ENCODE data around the gene SIT1. TPM values are rescaled to one million over a fixed set of nuclear protein-coding genes. Genes with fewer than 3 reads are reported as not detected.
"Not testable (repeated sequence)": the region's sequence is repeated elsewhere in the genome, so short reads cannot be mapped to it uniquely, and the experiment has no call there.

The SIT1 gene
- total RNA-seq, 1 experiment from 2014 or later: not detected

GRCh38 chr9:35612843-35613242, 37.9 kb downstream of the SIT1 start:
- DNase-seq (ENCODE audit: low read depth, low spot score) (no peak), ATAC-seq (no peak)
- ChIA-PET CTCF (interaction anchor here (1.4 kb wide), 1 partner anchor 9 kb away, joined by 3 read pairs; no protein-coding TSS in a partner anchor), POLR2A (no interaction called here)
- no peak overlapping the region for H3K27ac ChIP-seq (ENCODE audit: low read length)
- no peaks in the 10 kb centered on the region for H3K4me1 ChIP-seq (ENCODE audit: control insufficient read depth, insufficient read depth, low read length)
- H3K9me3 ChIP-seq (ENCODE audit: control insufficient read depth, insufficient read depth, low read depth, low read length): no peaks in the 10 kb centered on the region
- H3K27me3 ChIP-seq (ENCODE audit: control insufficient read depth, insufficient read depth, low read length): peaks cover 5% of the 10 kb centered on the region; the same call in 1 of the 2 replicates
- H3K36me3 ChIP-seq (ENCODE audit: control insufficient read depth, insufficient read depth, low read length): no peaks in the 10 kb centered on the region; the same call in 1 of the 2 replicates
- H3K4me3 ChIP-seq (ENCODE audit: low read depth in 2 of 2, low read length in 2 of 2): no peak overlapping the region
- BruUV-seq (replicated peaks): no TSS peak
- intact Hi-C loops (cut with micrococcal nuclease; ENCODE audit: unreplicated experiment) (no loop called here), in situ Hi-C loops (cut with HindIII; ENCODE audit: low pct_unique_long_range_greater_than_20kb, low sequenced_read_pairs) (no loop called here)
- TF ChIP-seq TCF7L2 (IDR thresholded peaks at IDR 0.05; ENCODE audit: low read depth, low read length) (no peak), SIN3A (IDR thresholded peaks at IDR 0.05; ENCODE audit: borderline replicate concordance, insufficient read depth, low read depth, low read length) (no peak), REST (IDR thresholded peaks at IDR 0.05; ENCODE audit: insufficient read depth in 1 of 2, low read depth in 2 of 2, low read length in 1 of 2) (no peak), POLR2AphosphoS5 (IDR thresholded peaks at IDR 0.05; ENCODE audit: low read depth, low read length) (no peak)
- TF ChIP-seq, protein P1, sequence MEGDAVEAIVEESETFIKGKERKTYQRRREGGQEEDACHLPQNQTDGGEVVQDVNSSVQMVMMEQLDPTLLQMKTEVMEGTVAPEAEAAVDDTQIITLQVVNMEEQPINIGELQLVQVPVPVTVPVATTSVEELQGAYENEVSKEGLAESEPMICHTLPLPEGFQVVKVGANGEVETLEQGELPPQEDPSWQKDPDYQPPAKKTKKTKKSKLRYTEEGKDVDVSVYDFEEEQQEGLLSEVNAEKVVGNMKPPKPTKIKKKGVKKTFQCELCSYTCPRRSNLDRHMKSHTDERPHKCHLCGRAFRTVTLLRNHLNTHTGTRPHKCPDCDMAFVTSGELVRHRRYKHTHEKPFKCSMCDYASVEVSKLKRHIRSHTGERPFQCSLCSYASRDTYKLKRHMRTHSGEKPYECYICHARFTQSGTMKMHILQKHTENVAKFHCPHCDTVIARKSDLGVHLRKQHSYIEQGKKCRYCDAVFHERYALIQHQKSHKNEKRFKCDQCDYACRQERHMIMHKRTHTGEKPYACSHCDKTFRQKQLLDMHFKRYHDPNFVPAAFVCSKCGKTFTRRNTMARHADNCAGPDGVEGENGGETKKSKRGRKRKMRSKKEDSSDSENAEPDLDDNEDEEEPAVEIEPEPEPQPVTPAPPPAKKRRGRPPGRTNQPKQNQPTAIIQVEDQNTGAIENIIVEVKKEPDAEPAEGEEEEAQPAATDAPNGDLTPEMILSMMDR (IDR thresholded peaks at IDR 0.05): no peak

GRCh38 chr9:35612066-35612465, 38.7 kb downstream of the SIT1 start:
- H3K27me3 ChIP-seq (ENCODE audit: control insufficient read depth, insufficient read depth, low read length); H3K4me1 ChIP-seq (ENCODE audit: control insufficient read depth, insufficient read depth, low read length); in situ Hi-C loops (cut with HindIII; ENCODE audit: low pct_unique_long_range_greater_than_20kb, low sequenced_read_pairs); DNase-seq (ENCODE audit: low read depth, low spot score); POLR2A ChIA-PET; H3K9me3 ChIP-seq (ENCODE audit: control insufficient read depth, insufficient read depth, low read depth, low read length); H3K36me3 ChIP-seq (ENCODE audit: control insufficient read depth, insufficient read depth, low read length); H3K4me3 ChIP-seq (ENCODE audit: low read depth in 2 of 2, low read length in 2 of 2); ATAC-seq; BruUV-seq (replicated peaks); H3K27ac ChIP-seq (ENCODE audit: low read length); intact Hi-C loops (cut with micrococcal nuclease; ENCODE audit: unreplicated experiment): not testable (repeated sequence)
- CTCF ChIA-PET: interaction anchor here (0.9 to 1.4 kb wide), 3 partner anchors 8 to 43 kb away, joined by 3 read pairs; no protein-coding TSS in a partner anchor

- TF ChIP-seq, protein P1 (IDR thresholded peaks at IDR 0.05): no peak
- TF ChIP-seq TCF7L2 (IDR thresholded peaks at IDR 0.05; ENCODE audit: low read depth, low read length) (no peak), SIN3A (IDR thresholded peaks at IDR 0.05; ENCODE audit: borderline replicate concordance, insufficient read depth, low read depth, low read length) (no peak), POLR2AphosphoS5 (IDR thresholded peaks at IDR 0.05; ENCODE audit: low read depth, low read length) (no peak), REST (IDR thresholded peaks at IDR 0.05; ENCODE audit: insufficient read depth in 1 of 2, low read depth in 2 of 2, low read length in 1 of 2) (no peak)
- H3K27ac ChIP-seq (ENCODE audit: low read length): no peak overlapping the region
- peaks cover 6% of the 10 kb centered on the region for H3K4me1 ChIP-seq (ENCODE audit: control insufficient read depth, insufficient read depth, low read length)
- intact Hi-C loops (cut with micrococcal nuclease; ENCODE audit: unreplicated experiment) (no loop called here), in situ Hi-C loops (cut with HindIII; ENCODE audit: low pct_unique_long_range_greater_than_20kb, low sequenced_read_pairs) (no loop called here)
- no peaks in the 10 kb centered on the region for H3K9me3 ChIP-seq (ENCODE audit: control insufficient read depth, insufficient read depth, low read depth, low read length)
- ChIA-PET CTCF (interaction anchor here (0.6 to 1.4 kb wide), 10 partner anchors 15 to 218 kb away, joined by 3 to 14 read pairs (median 4); partner anchors contain the start of genes CCDC107, RMRP and TMEM8B), POLR2A (interaction anchor here (0.6 kb wide), 1 partner anchor 67 kb away, joined by 7 read pairs; no protein-coding TSS in a partner anchor)
- peak; percentile 84 for ATAC-seq
- BruUV-seq (replicated peaks): no TSS peak
- DNase-seq (ENCODE audit: low read depth, low spot score): peak; percentile 18
- no peaks in the 10 kb centered on the region; the same call in 1 of the 2 replicates for H3K27me3 ChIP-seq (ENCODE audit: control insufficient read depth, insufficient read depth, low read length)
- H3K36me3 ChIP-seq (ENCODE audit: control insufficient read depth, insufficient read depth, low read length): no peaks in the 10 kb centered on the region; the same call in 1 of the 2 replicates
- H3K4me3 ChIP-seq (ENCODE audit: low read depth in 2 of 2, low read length in 2 of 2): no peak overlapping the region
Observed at GRCh38 chr9:35611230-35611797, 39.4 kb downstream of the SIT1 start.

Measured in Panc1 (cell line).